WTC11 (cell line): ENCODE results near the gene WDR38. TPM values are rescaled to one million over a fixed set of nuclear protein-coding genes. Genes with fewer than 3 reads are reported as not detected.

Experiments
- ELF4 ChIP-seq: sonication (generic); formaldehyde crosslinking; IDR thresholded peaks from 2 replicates; pipeline ENCODE4 v1.8.1; 2022; ENCODE audit warnings: low read depth, mild to moderate bottlenecking, moderate library complexity, missing genetic modification reagents
- ESRRA ChIP-seq: sonication (generic); formaldehyde crosslinking; IDR thresholded peaks from 2 replicates; pipeline ENCODE4 v1.8.1; 2022; ENCODE audit warnings: mild to moderate bottlenecking, missing genetic modification reagents, borderline replicate concordance
- FOXP1 ChIP-seq: sonication (generic); formaldehyde crosslinking; IDR thresholded peaks from 2 replicates; pipeline ENCODE4 v1.8.0; 2022; ENCODE audit warnings: missing genetic modification reagents, mild to moderate bottlenecking, moderate library complexity, borderline replicate concordance
- GTF2I ChIP-seq: fragments of 250-450 bp; sonication (Bioruptor Pico); conservative IDR thresholded peaks from 2 replicates; pipeline ENCODE4 v1.4.0; 2021; ENCODE audit warnings: mild to moderate bottlenecking
- KAT7 ChIP-seq: sonication (generic); formaldehyde crosslinking; IDR thresholded peaks from 2 replicates; pipeline ENCODE4 v1.8.1; 2023; ENCODE audit warnings: missing genetic modification reagents, mild to moderate bottlenecking, borderline replicate concordance
- NFE2L1 ChIP-seq: sonication (generic); formaldehyde crosslinking; IDR thresholded peaks from 2 replicates; pipeline ENCODE4 v1.8.1; 2023; ENCODE audit warnings: missing genetic modification reagents
- NR2C2 ChIP-seq: sonication (generic); formaldehyde crosslinking; IDR thresholded peaks from 2 replicates; pipeline ENCODE4 v1.8.0; 2022; ENCODE audit warnings: mild to moderate bottlenecking, missing genetic modification reagents
- SMAD3 ChIP-seq: sonication (generic); formaldehyde crosslinking; IDR thresholded peaks from 2 replicates; pipeline ENCODE4 v1.8.0; 2022; ENCODE audit warnings: missing genetic modification reagents, mild to moderate bottlenecking, borderline replicate concordance
- SMAD4 ChIP-seq: sonication (generic); formaldehyde crosslinking; IDR thresholded peaks from 2 replicates; pipeline ENCODE4 v1.8.0; 2022; ENCODE audit warnings: mild to moderate bottlenecking, missing genetic modification reagents
- SOX15 ChIP-seq: fragments of 250-450 bp; sonication (Bioruptor Pico); IDR thresholded peaks from 2 replicates; pipeline ENCODE4 v1.9.0; 2021; ENCODE audit warnings: mild to moderate bottlenecking
- SP1 ChIP-seq: sonication (generic); formaldehyde crosslinking; conservative IDR thresholded peaks from 2 replicates; pipeline ENCODE4 v1.8.1; 2022; ENCODE audit warnings: missing genetic modification reagents
- TCF7 ChIP-seq: sonication (generic); formaldehyde crosslinking; IDR thresholded peaks from 2 replicates; pipeline ENCODE4 v1.8.0; 2022; ENCODE audit warnings: mild to moderate bottlenecking, low read depth, missing genetic modification reagents, moderate library complexity
- TEAD4 ChIP-seq: sonication (generic); formaldehyde crosslinking; IDR thresholded peaks from 2 replicates; pipeline ENCODE4 v1.8.0; 2022; ENCODE audit warnings: mild to moderate bottlenecking, missing genetic modification reagents
- ZNF121 ChIP-seq: sonication (generic); formaldehyde crosslinking; IDR thresholded peaks from 2 replicates; pipeline ENCODE4 v1.8.0; 2023; ENCODE audit warnings: missing genetic modification reagents
- ZNF219 ChIP-seq: sonication (generic); formaldehyde crosslinking; IDR thresholded peaks from 2 replicates; pipeline ENCODE4 v1.8.0; 2023; ENCODE audit warnings: missing genetic modification reagents, mild to moderate bottlenecking, borderline replicate concordance
- ZNF232 ChIP-seq: sonication (generic); formaldehyde crosslinking; IDR thresholded peaks from 2 replicates; pipeline ENCODE4 v1.8.0; 2022; ENCODE audit warnings: mild to moderate bottlenecking, missing genetic modification reagents
- ZNF317 ChIP-seq: sonication (generic); formaldehyde crosslinking; IDR thresholded peaks from 2 replicates; pipeline ENCODE4 v1.8.1; 2023; ENCODE audit warnings: low read depth, mild to moderate bottlenecking, moderate library complexity, missing genetic modification reagents, borderline replicate concordance
- total RNA-seq: library from RNA; stranded (reverse); gene quantifications from 3 replicates; pipeline ENCODE4 v1.2.3, GENCODE V29; 2021
- TF ChIP-seq, protein P1 (sequence below): fragments of 250-450 bp; sonication (Bioruptor Pico); IDR thresholded peaks from 2 replicates; pipeline ENCODE4 v1.9.0; 2021; ENCODE audit warnings: mild to moderate bottlenecking, borderline replicate concordance
- TF ChIP-seq, protein P2 (sequence below): sonication (generic); formaldehyde crosslinking; IDR thresholded peaks from 2 replicates; pipeline ENCODE4 v1.8.0; 2022; ENCODE audit warnings: mild to moderate bottlenecking, missing genetic modification reagents
- TF ChIP-seq, protein P3 (sequence below): fragments of 250-450 bp; sonication (Bioruptor Pico); IDR thresholded peaks from 2 replicates; pipeline ENCODE4 v1.9.0; 2021; ENCODE audit warnings: moderate library complexity, mild to moderate bottlenecking, inconsistent platforms, borderline replicate concordance
- TF ChIP-seq, protein P4 (sequence below): fragments of 250-450 bp; sonication (Bioruptor Pico); IDR thresholded peaks from 2 replicates; pipeline ENCODE4 v2.1.2; 2022; ENCODE audit warnings: mild to moderate bottlenecking, moderate library complexity
- TF ChIP-seq, protein P5 (sequence below): sonication (generic); formaldehyde crosslinking; conservative IDR thresholded peaks from 2 replicates; pipeline ENCODE4 v1.8.1; 2022; ENCODE audit warnings: mild to moderate bottlenecking, missing genetic modification reagents
- TF ChIP-seq, protein P6 (sequence below): sonication (generic); formaldehyde crosslinking; IDR thresholded peaks from 2 replicates; pipeline ENCODE4 v1.8.1; 2023; ENCODE audit warnings: mild to moderate bottlenecking, missing genetic modification reagents
- TF ChIP-seq, protein P7 (sequence below): sonication (generic); formaldehyde crosslinking; IDR thresholded peaks from 2 replicates; pipeline ENCODE4 v1.8.1; 2023; ENCODE audit warnings: mild to moderate bottlenecking, missing genetic modification reagents, moderate library complexity
- TF ChIP-seq, protein P8 (sequence below): sonication (generic); formaldehyde crosslinking; IDR thresholded peaks from 2 replicates; pipeline ENCODE4 v1.8.0; 2022; ENCODE audit warnings: mild to moderate bottlenecking, missing genetic modification reagents
- TF ChIP-seq, protein P9 (sequence below): fragments of 200-600 bp; IDR thresholded peaks from 2 replicates; pipeline ENCODE4 v1.8.0; 2022; ENCODE audit warnings: antibody characterized with exemption

Gene WDR38
- total RNA-seq, 1 experiment from 2014 or later: not detected

DNA sequence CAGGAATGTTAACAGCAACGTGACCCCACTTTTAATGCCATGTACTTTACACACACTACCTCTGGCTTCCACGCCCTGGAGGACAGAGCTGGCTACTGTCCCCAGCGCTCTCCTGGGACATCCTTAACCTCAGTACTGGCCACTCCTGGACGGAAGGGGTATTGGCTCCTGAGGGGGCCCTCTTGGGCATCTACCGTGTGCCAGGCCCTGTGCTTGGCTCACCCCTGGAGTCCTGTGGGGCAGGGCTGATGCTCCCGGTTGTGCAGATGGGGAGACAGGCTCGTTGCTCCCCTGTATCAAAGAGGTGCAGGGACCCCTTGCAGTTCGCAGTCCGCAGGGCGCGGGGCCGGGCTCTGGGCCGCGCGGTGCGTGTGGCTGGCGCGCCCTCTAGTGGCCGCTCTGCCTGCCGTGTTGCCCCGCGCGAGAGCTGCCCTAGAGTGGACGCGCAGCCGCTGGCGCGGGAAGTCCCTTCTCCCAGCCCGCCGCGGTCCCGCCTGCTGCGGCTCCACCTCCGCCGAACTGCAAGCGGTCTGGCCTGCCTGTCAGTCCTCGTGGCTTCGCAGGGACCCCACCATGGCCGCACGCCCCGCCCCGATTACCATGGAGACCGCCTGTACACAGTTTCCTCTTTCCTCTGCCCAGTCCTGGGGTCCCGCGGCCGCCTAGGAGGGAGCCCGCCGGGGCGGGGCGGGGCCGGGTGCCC is at the start of gene WDR38 (continued):
- TF ChIP-seq, protein P1, sequence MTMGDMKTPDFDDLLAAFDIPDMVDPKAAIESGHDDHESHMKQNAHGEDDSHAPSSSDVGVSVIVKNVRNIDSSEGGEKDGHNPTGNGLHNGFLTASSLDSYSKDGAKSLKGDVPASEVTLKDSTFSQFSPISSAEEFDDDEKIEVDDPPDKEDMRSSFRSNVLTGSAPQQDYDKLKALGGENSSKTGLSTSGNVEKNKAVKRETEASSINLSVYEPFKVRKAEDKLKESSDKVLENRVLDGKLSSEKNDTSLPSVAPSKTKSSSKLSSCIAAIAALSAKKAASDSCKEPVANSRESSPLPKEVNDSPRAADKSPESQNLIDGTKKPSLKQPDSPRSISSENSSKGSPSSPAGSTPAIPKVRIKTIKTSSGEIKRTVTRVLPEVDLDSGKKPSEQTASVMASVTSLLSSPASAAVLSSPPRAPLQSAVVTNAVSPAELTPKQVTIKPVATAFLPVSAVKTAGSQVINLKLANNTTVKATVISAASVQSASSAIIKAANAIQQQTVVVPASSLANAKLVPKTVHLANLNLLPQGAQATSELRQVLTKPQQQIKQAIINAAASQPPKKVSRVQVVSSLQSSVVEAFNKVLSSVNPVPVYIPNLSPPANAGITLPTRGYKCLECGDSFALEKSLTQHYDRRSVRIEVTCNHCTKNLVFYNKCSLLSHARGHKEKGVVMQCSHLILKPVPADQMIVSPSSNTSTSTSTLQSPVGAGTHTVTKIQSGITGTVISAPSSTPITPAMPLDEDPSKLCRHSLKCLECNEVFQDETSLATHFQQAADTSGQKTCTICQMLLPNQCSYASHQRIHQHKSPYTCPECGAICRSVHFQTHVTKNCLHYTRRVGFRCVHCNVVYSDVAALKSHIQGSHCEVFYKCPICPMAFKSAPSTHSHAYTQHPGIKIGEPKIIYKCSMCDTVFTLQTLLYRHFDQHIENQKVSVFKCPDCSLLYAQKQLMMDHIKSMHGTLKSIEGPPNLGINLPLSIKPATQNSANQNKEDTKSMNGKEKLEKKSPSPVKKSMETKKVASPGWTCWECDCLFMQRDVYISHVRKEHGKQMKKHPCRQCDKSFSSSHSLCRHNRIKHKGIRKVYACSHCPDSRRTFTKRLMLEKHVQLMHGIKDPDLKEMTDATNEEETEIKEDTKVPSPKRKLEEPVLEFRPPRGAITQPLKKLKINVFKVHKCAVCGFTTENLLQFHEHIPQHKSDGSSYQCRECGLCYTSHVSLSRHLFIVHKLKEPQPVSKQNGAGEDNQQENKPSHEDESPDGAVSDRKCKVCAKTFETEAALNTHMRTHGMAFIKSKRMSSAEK (CRISPR knock-in tag): no peak
- TF ChIP-seq TCF7: no peak
- peak; percentile 66 for TF ChIP-seq SP1 (CRISPR knock-in tag)
- TF ChIP-seq, protein P2, sequence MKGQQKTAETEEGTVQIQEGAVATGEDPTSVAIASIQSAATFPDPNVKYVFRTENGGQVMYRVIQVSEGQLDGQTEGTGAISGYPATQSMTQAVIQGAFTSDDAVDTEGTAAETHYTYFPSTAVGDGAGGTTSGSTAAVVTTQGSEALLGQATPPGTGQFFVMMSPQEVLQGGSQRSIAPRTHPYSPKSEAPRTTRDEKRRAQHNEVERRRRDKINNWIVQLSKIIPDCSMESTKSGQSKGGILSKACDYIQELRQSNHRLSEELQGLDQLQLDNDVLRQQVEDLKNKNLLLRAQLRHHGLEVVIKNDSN (CRISPR knock-in tag): no peak
- TF ChIP-seq, protein P3, sequence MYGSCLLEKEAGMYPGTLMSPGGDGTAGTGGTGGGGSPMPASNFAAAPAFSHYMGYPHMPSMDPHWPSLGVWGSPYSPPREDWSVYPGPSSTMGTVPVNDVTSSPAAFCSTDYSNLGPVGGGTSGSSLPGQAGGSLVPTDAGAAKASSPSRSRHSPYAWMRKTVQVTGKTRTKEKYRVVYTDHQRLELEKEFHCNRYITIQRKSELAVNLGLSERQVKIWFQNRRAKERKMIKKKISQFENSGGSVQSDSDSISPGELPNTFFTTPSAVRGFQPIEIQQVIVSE (CRISPR knock-in tag): no peak
- no peak for TF ChIP-seq NR2C2
- peak; percentile 54; the same call in 1 of the 2 replicates for TF ChIP-seq ZNF121 (CRISPR knock-in tag)
- TF ChIP-seq FOXP1 (CRISPR knock-in tag): peak; percentile 61; the same call in 1 of the 2 replicates
- TF ChIP-seq, protein P4, sequence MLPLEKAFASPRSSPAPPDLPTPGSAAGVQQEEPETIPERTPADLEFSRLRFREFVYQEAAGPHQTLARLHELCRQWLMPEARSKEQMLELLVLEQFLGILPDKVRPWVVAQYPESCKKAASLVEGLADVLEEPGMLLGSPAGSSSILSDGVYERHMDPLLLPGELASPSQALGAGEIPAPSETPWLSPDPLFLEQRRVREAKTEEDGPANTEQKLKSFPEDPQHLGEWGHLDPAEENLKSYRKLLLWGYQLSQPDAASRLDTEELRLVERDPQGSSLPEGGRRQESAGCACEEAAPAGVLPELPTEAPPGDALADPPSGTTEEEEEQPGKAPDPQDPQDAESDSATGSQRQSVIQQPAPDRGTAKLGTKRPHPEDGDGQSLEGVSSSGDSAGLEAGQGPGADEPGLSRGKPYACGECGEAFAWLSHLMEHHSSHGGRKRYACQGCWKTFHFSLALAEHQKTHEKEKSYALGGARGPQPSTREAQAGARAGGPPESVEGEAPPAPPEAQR (CRISPR knock-in tag): no peak
- TF ChIP-seq NFE2L1 (CRISPR knock-in tag): no peak
- no peak for TF ChIP-seq KAT7 (CRISPR knock-in tag)
- no peak for TF ChIP-seq TEAD4 (CRISPR knock-in tag)
- TF ChIP-seq, protein P5, sequence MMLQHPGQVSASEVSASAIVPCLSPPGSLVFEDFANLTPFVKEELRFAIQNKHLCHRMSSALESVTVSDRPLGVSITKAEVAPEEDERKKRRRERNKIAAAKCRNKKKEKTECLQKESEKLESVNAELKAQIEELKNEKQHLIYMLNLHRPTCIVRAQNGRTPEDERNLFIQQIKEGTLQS: no peak
- no peak for TF ChIP-seq SMAD4 (CRISPR knock-in tag)
- TF ChIP-seq GTF2I (CRISPR knock-in tag): no peak
- TF ChIP-seq ESRRA (CRISPR knock-in tag): no peak
- TF ChIP-seq, protein P6, sequence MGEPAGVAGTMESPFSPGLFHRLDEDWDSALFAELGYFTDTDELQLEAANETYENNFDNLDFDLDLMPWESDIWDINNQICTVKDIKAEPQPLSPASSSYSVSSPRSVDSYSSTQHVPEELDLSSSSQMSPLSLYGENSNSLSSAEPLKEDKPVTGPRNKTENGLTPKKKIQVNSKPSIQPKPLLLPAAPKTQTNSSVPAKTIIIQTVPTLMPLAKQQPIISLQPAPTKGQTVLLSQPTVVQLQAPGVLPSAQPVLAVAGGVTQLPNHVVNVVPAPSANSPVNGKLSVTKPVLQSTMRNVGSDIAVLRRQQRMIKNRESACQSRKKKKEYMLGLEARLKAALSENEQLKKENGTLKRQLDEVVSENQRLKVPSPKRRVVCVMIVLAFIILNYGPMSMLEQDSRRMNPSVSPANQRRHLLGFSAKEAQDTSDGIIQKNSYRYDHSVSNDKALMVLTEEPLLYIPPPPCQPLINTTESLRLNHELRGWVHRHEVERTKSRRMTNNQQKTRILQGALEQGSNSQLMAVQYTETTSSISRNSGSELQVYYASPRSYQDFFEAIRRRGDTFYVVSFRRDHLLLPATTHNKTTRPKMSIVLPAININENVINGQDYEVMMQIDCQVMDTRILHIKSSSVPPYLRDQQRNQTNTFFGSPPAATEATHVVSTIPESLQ (CRISPR knock-in tag): peak; percentile 68; the same call in 1 of the 2 replicates
- no peak for TF ChIP-seq SOX15
- TF ChIP-seq SMAD3: no peak
- TF ChIP-seq ZNF232 (CRISPR knock-in tag): 0 out of 2 replicates have a peak, but pooled peaks have one; percentile 17
- TF ChIP-seq, protein P7, sequence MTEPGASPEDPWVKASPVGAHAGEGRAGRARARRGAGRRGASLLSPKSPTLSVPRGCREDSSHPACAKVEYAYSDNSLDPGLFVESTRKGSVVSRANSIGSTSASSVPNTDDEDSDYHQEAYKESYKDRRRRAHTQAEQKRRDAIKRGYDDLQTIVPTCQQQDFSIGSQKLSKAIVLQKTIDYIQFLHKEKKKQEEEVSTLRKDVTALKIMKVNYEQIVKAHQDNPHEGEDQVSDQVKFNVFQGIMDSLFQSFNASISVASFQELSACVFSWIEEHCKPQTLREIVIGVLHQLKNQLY: peak; percentile 68; the same call in 1 of the 2 replicates
- TF ChIP-seq, protein P8, sequence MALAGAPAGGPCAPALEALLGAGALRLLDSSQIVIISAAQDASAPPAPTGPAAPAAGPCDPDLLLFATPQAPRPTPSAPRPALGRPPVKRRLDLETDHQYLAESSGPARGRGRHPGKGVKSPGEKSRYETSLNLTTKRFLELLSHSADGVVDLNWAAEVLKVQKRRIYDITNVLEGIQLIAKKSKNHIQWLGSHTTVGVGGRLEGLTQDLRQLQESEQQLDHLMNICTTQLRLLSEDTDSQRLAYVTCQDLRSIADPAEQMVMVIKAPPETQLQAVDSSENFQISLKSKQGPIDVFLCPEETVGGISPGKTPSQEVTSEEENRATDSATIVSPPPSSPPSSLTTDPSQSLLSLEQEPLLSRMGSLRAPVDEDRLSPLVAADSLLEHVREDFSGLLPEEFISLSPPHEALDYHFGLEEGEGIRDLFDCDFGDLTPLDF (CRISPR knock-in tag): no peak
- TF ChIP-seq, protein P9, sequence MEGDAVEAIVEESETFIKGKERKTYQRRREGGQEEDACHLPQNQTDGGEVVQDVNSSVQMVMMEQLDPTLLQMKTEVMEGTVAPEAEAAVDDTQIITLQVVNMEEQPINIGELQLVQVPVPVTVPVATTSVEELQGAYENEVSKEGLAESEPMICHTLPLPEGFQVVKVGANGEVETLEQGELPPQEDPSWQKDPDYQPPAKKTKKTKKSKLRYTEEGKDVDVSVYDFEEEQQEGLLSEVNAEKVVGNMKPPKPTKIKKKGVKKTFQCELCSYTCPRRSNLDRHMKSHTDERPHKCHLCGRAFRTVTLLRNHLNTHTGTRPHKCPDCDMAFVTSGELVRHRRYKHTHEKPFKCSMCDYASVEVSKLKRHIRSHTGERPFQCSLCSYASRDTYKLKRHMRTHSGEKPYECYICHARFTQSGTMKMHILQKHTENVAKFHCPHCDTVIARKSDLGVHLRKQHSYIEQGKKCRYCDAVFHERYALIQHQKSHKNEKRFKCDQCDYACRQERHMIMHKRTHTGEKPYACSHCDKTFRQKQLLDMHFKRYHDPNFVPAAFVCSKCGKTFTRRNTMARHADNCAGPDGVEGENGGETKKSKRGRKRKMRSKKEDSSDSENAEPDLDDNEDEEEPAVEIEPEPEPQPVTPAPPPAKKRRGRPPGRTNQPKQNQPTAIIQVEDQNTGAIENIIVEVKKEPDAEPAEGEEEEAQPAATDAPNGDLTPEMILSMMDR: peak; percentile 97
- no peak for TF ChIP-seq ZNF219 (CRISPR knock-in tag)
- no peak for TF ChIP-seq ZNF317 (CRISPR knock-in tag)
- TF ChIP-seq ELF4 (CRISPR knock-in tag): no peak
